ENCODE results near the gene NOS1AP.

Gene NOS1AP

DNA sequence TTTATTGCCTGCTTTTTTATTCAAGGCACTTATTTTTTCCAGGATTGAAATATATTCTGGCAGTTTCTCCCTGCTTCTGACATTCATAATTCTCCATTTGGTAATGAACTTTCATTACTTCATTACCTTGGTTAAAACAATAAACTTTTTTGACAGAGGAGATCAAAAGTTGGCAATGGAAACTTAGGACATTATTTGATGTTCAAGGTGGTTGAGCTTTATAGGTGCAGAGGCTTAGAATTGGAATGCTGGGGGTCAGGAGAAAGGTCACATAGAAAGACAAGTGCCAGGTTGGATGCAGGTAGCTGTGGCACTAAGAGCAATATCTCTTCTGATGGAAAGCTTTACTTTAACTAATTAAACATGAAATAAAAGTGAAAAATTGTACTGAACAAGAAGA is 154.8 kb downstream of the NOS1AP start:
- no peak for DNase-seq

DNA sequence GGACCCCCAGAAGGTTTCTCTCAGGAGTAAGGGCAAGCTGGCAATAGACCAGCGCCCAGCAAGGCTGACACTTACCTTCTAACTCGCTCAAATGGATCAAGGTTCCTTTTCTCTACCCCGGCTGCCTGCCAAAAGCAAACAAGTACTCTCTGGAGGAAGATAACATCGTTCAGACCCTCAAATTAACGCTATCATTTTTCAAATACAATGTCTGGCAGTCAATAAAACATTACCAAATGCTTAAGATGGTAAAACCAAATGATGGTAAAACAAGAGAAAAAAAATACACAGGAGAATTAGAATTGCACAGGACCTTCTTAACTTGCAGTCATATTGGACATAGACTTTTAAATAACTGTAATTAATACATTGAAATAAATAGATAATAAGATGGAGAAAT is 159.1 kb downstream of the NOS1AP start:
- no peak for DNase-seq

DNA sequence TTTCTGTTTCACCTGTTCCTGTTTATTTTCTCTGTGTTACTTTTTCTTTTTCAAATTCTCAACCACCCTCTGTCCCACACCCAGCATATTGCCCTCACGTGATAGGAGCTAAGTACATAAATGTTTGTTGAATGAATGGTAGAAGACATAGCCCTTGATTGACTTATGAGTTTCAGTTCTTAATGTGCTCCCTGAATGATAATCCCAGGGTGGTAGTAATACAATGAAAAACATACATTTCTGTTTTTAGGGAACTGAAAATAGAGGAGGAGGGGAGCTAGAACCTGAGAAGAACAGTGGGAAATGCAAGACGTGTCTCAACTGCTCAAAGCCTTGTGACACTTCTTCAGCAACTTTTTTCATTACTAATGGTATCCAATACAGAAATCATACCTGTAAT is 160.1 kb downstream of the NOS1AP start:
- no peak for DNase-seq

DNA sequence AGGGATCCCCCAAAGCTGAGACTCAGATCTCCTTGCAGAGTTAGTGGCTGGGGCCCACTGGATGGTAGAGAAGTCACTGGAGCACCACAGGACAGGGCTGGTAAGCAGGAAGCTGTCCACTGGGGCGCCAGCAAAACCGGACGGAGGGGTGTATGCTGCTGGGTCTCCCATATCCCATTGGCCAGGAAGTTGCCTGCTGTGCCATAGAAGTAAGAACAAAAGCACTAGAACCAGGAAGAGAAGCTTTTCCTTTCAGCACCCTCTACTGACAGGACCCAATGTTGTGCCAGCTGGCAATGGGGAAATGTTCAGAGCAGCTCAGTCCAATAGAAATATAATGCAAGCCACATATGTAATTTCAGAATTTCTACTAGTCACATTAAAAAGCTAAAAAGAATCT is 160.6 kb downstream of the NOS1AP start:
- peak; percentile 15 to 25 for DNase-seq

DNA sequence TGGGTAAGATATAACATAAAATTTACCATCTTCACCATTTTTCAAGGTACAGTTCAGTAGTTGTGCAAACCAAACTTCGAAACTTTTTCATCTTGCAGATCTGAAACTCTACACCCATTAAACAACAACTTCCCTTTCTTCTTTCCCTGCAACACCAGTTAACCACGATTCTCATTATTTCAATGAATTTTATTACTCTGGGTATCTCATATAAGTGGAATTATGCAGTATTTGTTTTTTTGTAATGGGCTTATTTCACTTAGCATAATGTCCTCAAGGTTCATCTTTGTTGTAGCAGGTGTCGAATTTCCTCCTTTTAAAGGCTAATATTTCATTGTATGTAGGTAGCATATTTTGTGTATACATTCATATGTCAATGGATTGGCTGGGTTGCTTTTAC is 161.0 kb downstream of the NOS1AP start:
- DNase-seq = no peak

DNA sequence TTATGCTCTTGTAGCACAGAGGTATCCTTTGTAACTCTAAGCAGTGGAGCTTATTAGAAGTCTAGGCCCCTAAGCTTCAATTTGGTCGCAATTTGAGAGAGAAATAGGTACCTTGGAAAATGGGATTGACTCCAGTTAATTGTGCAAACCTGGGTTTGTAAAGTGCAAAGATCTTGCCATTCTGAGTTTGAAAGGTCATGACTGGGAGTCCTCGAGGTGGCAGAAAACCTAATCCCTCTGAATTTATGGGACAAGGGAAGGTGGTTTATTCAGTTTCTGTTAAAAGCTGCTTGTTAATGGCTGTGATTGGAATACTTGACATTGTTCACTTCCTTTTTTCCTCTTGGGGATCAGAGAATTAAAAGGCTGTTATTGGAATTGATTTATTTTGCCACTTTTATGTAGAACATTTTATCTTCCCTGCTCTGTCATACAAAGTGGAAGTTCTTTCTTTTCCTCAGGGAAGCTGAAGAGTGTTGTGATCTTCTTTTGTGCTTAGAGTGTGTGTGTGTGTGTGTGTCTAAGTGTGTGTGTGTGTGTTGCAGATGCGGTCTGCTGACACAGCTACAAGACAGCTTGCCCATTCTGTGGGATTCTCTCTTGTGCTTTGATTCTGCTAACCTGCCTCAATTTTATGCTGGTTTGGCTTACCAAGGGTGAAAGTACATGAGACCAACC is 162.7 kb downstream of the NOS1AP start:
- no peak for DNase-seq

DNA sequence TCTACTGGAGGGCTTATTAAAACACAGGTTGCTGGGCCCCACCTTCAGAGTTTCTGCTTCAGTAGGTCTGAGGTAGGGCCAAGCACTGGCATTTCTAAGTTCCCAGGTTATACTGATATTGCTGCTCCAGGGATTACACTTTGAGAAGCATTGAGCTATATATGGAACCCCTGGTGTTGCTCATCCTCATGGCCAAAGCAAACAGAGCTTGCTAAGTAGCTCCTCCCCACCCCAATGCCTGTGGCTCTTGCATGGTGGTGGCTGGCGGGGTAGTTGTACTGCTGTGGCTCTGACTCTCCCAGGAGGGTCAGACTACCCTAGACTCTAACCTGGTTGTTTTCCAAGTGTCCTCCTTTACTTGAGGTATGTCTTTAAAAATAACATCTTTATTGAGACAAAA is 163.6 kb downstream of the NOS1AP start:
- DNase-seq = no peak

DNA sequence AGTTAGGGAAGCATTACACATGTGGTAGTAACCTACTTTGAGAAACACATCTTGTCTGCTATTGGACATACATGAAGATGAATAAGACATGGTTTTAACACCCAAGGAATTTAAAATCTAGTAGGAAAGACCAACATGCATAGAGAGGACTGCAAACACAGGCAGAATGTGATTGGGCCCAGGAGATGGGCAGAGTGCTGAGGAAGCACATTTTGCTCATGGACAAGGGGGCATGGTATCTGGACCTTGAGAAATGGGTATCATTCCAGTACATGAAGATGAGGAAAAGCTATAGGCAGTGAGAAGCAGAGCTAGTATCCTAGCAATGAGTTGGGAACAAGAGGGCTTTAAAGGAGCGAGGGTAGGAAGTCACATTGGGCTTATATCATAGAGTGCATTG is 164.4 kb downstream of the NOS1AP start:
- no peak for DNase-seq

DNA sequence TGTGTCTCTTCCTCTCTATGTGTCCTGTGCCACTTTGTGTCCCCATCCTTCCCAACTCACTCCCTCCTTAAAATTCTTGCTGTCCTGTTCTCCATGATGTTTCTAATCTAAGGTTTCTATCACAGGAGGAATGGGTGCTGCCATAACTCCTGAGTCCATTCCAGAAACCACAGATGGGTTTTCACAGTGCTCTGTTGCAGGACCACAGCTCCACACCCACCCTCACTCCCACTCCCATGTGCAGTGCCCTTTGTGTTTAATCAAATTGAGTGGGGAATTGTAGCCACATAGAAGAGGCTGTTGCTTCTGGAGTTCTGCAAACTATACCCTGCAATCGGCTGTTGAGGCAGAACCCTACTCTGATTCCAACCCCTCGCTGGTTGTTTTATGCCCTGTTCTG is 165.1 kb downstream of the NOS1AP start:
- DNase-seq = no peak

DNA sequence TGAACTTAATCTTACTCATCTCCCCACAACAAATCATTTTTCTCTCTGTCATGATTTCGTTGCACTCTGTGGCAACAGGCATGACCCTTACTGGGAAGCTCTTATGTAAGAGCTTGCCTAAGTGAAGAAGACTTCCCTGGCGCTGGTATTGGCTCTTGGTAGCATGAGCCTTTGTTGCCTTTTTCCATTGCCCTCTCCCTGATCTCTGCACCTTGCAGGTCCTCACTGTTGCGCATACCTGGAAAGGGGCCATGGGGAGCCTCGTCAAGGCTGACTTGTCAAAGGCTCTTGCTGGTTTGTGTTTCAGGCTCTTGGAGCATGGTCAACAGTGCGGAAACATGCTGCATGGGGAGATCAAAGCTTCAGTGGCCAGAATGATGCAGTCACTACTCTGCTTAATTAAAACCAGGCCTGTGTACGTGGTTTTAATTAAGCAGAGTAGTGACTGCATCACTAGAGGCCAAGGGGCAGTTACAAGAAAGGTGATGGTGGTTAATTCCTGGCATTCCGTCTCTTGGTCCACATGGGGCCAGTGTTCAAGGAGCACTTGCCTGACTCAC is 165.8 kb downstream of the NOS1AP start:
- no peak for DNase-seq

DNA sequence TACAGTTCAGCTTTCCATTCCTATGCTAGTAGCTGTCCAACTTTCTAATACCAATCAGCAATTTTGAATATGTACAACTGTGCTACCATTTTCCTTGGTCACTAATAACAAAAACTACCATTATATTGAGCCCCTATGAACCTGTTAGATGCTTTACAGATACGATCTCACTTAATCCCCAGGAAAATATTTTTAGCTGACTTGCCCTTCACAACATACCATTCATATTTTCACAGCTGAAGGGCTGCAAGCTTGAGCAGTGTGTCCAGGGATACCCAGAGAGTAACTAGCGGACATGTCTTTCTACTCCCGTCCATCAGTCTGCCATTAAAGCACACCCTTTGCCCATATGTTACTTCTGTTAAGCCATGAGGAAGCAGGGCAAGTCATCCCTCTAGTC is 166.7 kb downstream of the NOS1AP start:
- no peak for DNase-seq

DNA sequence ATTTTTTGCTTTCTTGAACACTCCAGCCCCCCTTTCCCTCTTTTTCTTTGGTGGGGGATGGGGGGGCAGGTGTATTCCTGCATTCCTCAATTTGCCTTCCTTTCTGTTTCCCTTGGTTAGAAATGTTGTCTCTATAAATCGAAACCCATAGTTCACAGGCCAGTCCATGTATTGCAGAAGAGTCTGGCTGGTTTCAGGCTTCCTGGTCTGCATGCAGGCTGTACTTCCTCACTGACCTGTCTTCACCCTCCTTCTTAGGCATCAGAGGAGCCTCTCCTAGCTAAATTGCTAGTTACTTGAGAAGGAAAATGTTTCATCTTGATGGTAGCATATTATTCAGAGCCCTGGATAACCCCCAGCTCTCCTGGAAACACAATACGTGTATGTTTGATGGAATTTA is 167.1 kb downstream of the NOS1AP start:
- no peak for DNase-seq

DNA sequence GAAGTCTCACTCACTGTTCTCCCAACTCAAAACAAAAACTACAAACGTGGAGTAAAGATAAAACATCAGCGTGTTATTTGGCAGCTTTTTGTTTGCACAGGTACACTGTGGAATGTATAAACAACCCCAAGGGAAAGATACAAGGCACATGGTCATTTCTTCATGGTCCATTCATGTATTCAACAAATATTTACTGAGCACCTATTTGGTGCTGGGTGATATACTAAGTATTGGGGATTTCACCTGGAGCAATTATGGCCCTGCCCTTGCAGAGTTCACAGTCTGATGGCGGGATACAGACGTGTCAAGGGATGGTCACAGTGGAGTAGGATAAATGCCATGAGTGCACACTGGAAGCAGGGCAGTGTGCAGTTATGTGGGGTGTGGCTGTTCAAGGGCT is 171.1 kb downstream of the NOS1AP start:
- DNase-seq = no peak

DNA sequence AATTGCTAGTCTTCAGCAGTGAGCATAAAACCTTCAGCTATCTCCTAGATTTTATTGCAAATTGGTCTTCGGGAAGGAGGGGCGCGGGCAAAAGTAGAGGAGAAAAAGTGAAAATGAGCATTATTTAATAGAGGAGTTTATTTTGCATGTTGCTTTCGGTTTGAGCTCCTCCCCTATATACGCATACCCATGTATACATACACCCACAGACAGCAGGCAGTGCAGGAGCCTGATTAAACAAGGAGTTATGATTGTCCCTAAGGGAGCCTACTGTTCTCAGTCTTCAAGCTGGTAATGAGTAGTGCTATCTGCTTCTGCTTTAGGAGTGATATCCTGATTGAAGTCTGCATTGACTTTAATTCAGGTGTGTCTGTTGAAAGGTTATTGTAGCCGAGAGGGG is 173.3 kb downstream of the NOS1AP start:
- DNase-seq = no peak

DNA sequence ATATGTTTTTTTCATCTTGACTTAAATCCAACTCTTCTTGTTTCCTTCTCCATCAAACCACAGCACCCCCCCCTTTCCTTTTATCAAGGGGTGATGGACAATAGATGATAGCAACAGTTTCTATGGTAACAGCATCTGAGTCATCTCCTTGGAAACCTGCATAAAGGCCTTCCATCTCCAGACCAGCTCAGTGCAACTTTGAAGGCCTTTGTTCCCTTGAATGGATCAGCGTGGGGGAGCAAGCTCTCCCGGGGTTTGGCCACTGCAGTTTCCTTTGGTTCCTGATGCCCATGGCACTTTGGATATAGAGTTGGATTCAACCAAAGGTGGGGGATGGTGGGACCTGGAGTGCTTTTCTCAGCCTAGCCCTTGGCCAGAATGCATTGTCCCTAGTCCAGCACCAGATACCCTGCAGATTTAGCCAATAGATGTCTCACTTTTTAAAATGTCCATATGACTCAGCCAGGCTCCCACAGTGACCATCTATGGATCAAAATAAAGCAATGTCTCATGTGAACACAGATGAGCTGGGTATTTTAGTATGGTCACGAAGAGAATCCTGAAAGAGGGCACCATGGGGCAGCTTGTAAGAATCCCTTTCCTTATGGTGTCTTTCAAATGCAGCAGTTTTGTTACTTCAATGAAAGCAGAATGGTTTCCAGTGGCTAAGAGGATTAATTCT is 179.5 kb downstream of the NOS1AP start:
- DNase-seq = peak; percentile 11 to 18

DNA sequence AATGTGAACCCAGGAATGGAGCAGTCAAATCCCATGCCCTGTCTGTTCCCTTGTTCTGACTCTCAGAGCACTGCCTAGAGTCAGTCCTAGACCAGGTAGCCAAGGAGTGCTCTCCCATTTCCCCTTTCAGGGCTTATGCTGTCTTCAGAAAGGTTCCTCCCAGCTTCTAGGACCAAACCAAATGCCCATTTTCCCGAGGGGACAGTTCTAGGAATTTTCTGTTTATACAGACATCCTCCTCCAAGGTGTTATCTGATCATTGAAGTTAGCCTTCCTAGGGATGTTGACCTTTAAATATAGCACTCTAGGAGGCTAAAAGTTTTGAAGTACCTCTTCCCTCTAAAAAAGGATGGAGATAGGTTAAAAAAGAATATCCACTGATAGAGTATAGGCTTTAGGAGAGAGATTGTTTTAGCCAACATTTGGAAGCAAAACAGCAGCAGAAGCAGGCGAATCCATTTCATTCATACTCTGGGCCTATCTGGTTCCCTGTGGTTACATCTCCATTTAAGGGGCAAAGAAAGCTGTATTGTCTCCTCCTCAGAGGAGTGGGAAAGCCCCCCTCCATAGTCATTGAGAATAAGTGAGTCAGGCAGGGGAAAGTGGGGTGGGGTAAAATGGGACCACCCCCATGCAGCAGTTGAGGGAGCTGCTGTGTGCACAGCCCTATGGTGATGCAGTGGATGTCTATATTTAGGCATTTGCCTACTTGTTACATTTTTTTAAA is 180.7 kb downstream of the NOS1AP start:
- DNase-seq = no peak

DNA sequence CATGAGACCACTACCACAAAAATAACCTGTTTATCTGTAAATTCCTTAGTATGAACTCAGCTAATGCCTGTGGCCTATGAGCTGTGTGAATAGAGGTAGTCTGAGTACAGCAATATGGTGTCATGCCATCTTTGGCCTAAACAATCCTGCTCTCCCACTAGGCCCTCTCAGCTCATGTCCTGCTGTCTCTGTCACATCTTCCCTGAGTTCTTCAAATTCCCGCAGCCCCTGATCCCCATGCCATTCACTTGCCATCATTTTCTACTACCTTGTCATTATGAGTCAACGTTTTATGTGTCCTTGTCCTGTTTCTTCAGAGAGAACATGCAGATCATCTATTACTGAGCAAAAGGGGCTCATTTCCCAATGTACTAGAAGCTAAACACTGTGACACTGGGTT is 181.6 kb downstream of the NOS1AP start:
- no peak for DNase-seq

DNA sequence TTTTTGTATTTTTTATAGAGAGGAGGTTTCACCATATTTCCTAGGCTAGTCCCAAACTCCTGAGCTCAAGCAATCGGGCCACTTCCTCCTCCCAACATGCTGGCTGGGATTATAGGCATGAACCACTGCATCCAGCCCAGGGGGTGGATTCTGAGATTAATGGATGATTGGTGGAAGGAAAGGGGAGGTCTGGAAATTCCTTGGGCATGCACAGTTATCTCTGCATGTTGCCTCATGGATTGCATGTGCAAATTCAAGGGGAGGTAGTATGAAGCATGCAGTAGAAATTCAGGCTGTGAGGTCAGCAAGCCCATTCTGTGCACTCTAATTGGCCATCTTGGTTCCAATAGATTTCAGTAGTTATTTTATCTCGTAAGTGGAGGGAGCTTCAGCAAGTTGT is 182.7 kb downstream of the NOS1AP start:
- no peak for DNase-seq

DNA sequence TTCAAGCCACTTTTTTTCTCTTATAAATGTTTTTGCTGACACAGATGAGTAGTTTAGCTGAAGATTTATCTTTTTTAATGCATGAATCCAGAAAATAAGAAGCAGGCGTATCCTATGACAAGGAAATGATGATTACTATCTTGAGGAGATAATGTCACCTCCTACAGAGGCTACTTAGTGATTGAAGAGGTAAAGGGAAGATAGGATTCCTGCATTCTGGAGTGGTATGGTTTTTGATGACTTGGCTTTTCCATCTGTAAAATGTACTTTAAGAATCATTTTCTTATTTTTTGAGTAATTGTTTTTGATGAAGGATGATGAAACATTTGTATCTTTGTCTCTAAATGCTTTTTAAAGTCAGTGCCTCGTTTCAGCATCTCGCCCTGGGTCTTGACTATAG is 184.3 kb downstream of the NOS1AP start:
- DNase-seq = no peak

DNA sequence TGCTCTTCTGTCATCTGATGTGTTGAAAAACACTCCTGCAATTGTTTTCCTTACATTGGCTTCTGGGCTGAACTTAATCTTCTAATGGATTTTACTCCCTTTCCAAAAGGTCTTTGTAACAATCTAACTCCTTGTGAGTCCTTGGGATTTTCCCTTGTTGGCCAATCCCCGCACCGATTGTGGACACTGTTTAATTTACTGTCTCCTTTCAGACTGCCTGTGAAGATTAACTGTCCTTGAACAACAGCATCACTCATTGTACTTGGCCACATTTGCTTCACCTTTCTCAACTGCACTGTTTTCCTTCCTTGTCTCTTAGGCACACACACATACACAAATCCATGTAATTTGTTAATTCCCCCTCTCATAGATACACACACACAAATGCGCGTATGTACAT is 186.8 kb downstream of the NOS1AP start:
- DNase-seq = no peak

DNA sequence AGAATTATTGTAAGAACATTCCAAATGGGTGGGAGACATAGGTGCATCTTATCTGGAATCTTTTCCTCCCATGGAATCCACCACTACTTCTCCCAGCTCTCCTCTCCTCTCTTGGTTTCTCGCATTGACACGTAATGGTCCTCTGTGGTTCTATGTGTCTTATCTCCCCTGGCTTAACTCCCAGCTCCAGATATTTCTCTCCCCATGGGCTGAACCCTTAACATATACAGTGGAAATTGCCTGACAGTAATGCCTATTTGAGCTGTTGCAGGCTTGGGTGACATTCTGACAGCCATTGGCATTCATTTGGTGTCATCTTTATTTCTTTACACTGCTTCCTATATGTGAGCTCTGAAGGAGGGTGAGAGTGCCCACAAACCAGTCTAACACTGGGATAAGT is 188.9 kb downstream of the NOS1AP start:
- DNase-seq = no peak

DNA sequence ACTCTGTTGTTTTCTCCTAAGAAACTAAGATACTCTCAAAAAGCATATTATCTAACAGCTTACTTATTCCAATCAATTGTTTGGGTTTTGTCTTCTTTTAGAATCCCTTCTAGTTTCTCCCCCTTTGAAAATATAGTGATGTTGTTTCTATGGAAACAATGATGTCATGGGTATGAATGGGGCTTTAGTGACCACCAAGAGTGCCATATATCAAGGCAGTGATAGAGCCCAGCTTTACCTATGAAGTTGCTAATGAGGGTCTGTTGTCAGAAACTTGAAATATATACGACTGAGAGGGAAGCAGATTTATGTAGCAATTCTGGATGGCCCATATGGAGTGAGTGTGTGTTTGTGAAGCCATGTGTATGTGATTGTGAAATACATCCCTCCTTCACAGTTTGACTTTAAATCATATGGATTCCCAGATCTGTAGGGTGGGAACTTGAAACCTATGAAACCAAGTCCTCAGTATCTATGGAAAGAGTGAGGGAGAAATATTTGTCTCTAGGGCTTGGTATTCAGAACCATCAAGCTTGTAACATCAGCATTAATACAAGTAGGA is 190.5 kb downstream of the NOS1AP start:
- no peak for DNase-seq

DNA sequence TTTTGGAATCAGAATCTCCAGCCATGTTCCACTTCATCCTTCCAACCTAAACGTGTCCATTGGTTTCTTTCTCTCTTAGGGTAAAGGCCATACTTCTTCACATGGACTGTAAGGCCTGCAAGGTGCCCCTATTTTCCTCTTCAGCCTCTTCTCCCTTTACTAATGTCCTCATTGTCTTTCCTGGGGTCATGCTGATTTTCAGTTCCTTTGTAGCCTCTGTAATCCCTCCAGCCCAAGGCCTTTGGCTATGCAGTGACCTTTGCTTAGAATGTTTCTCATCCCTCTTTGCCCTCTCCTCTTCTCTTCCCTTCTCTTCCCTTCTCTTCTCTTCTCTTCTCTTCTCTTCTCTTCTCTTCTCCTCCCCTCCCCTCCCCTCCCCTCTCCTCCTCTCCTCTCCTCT is 194.6 kb downstream of the NOS1AP start:
- DNase-seq = no peak

DNA sequence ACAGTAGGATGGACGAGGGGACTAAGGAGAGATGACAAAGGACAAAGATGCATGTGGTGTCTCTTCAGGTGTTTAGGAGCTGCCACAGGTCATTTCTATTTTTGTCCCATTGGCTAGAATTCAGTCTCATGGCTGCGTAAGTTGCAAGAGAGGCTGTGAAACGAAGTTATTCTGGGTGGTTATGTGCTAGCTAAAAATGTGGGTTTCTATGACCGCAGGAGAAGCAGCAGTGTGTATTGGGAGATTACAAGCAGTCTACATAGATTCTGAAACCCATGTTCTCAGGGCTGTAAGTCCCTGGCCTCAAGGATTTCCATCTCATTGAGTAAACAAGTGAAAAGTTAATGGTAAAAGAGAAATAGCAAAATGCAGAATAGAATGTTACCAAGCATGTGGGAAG is 196.5 kb downstream of the NOS1AP start:
- DNase-seq = no peak
